GM18499 (cell line): ENCODE measurements around the gene WWC1.
"Not testable (repeated sequence)": the region's sequence is repeated elsewhere in the genome, so short reads cannot be mapped to it uniquely, and the experiment has no call there.

Experiments used
- ATAC-seq: cut with Tn5 transposase; IDR thresholded peaks from one replicate; pipeline ENCODE4 v1.9.1; 2021; ENCODE audit warnings: moderate number of reproducible peaks; ENCODE audit not compliant: insufficient read depth, unreplicated experiment

The WWC1 gene

GRCh38 chr5:168428552-168428951 lies 137.1 kb downstream of the WWC1 start:
- ATAC-seq, result no peak

- no peak for ATAC-seq
Measured at GRCh38 chr5:168430296-168430695, 138.9 kb downstream of the WWC1 start.

GRCh38 chr5:168432903-168433302 lies 141.5 kb downstream of the WWC1 start:
- no peak for ATAC-seq

- ATAC-seq, result no peak
Measured at GRCh38 chr5:168434001-168434400, 142.6 kb downstream of the WWC1 start.

GRCh38 chr5:168434746-168435321 lies 143.4 kb downstream of the WWC1 start:
- ATAC-seq, result no peak

GRCh38 chr5:168435340-168435739 lies 143.9 kb downstream of the WWC1 start:
- ATAC-seq, result not testable (repeated sequence)

- no peak for ATAC-seq
Measured at GRCh38 chr5:168438349-168438748, 146.9 kb downstream of the WWC1 start.

- no peak for ATAC-seq
Measured at GRCh38 chr5:168443533-168443932, 152.1 kb downstream of the WWC1 start.

GRCh38 chr5:168443950-168444700 lies 152.7 kb downstream of the WWC1 start:
- ATAC-seq, result no peak

GRCh38 chr5:168446983-168447619 lies 155.7 kb downstream of the WWC1 start:
- ATAC-seq, result no peak

GRCh38 chr5:168447808-168448207 lies 156.4 kb downstream of the WWC1 start:
- ATAC-seq, result no peak

GRCh38 chr5:168449166-168449565 lies 157.7 kb downstream of the WWC1 start:
- no peak for ATAC-seq

- ATAC-seq, result no peak
Measured at GRCh38 chr5:168451565-168451964, 160.1 kb downstream of the WWC1 start.

- ATAC-seq, result no peak
Measured at GRCh38 chr5:168455201-168455600, 163.8 kb downstream of the WWC1 start.

GRCh38 chr5:168457542-168457941 lies 166.1 kb downstream of the WWC1 start:
- no peak for ATAC-seq

GRCh38 chr5:168460606-168461005 lies 169.2 kb downstream of the WWC1 start:
- no peak for ATAC-seq

GRCh38 chr5:168463081-168463480 lies 171.6 kb downstream of the WWC1 start:
- ATAC-seq, result no peak

GRCh38 chr5:168464214-168464613 lies 172.8 kb downstream of the WWC1 start:
- ATAC-seq, result no peak

GRCh38 chr5:168464641-168465040 lies 173.2 kb downstream of the WWC1 start:
- ATAC-seq, result no peak

GRCh38 chr5:168467755-168468330 lies 176.4 kb downstream of the WWC1 start:
- no peak for ATAC-seq

- ATAC-seq, result no peak
Measured at GRCh38 chr5:168468836-168469235, 177.4 kb downstream of the WWC1 start.
